ENCODE data around the gene LIN7A.

Gene LIN7A

DNA sequence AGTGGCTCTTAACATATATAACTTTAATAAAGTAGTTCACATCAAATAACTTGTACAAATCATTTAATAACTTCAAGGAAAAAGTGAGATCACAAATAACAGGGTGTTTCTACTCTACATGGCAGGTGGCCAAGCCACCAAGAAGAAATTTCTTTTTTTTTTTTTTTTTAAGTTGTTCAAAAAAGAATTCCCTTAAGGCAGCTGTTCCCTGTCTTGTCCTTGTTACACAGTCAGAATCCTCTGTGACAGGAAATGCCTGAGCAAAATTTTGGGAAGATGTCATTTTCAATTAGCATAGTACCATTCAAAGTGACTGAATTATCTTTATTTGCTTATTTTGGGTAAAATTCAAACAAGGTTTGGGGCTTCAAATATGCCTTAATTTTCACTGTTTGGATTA lies 79.4 kb downstream of the LIN7A start:
- peak; percentile 28 for DNase-seq (ENCODE audit: low read depth)

DNA sequence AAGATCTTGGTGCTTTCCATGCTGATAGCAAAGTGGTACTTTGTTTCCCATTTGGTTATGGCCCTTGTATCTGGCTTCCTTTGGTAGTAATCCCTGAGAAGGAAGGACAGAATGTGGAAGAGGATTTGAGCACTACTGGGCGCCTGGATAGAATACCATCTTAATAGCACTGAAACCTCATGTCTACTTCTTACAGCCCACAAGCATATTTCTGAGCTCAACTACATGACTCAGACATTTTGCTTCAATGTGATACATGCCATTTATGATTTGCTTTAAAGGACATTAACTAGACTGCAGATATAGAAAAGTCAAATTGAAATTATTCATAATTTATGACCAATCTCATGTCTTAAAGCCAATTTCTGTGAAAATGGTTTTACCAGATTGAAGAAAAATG lies 80.4 kb downstream of the LIN7A start:
- DNase-seq (ENCODE audit: low read depth) = peak; percentile 69

DNA sequence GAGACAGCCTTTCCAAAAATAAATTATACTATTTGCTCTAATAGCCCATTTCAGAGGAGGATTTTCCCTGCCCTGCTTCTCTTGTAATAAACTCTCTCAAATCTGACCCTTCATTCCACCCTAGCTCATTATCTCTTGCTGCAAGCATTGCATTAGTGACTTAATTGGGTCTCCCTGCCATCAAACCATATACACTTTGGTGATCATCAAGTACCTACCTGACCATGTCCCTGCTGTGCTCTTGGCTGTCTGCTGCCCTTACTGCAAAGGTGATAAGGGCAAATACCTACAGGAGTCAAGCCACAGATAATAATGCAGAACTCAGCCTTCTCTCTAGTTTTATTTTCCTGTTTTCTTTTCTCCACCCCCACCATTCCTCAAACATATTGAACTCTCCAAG lies 88.4 kb downstream of the LIN7A start:
- DNase-seq (ENCODE audit: low read depth) = no peak

DNA sequence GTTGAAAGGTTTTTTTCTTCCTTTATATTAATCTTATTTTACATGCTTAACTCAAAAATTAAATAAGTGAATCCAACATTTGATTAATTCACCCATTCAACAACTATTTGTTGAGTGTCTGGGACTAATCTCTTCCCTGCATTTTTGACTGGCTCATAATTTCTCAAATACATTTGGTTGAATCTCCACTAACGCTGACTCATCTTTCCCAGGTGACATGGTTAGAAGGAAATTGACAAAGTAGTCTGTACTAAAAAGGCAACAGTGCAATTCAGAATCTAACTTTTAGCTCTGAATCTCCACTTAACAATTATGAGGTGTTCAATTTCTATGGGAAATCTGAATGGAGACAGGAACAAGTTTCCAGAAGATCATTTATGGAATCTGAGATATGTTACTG lies 88.9 kb downstream of the LIN7A start:
- DNase-seq (ENCODE audit: low read depth) = no peak

DNA sequence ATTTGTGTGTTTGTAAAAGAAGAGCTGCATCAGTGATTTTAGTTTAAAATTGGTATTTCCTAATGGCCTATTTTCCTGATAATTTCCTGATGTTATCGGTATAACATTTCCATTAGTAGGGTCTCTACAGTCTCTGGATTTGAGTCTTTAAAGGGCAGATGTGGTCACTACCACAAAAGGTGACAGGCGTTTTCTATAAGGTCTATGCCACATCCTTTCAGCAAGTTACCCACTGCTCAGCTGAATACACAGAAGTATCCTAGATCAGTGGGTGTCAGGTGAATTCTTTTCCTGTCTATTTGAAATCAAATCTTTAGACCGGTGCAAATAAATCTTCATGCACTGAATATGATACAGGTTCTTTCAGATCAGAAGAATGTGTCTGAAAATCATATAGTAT lies 90.2 kb downstream of the LIN7A start:
- no peak for DNase-seq (ENCODE audit: low read depth)

DNA sequence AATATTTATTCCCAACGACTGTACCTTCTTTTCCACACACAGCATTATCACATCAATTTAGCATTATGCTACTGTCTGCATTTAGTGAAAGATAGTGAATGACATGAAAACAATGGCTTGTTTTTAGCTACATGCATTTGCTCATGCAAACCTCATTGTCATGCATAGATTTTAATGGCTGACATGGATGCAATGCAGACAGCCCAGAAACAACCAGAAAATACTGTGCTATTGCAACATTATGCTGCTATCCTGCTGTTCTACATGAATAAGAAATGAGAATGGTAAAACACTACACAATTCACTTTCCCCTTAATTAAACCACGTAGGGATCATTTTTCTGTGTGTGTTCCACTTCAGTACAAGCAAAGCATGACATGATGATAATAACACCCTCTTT lies 90.8 kb downstream of the LIN7A start:
- DNase-seq (ENCODE audit: low read depth) = no peak

DNA sequence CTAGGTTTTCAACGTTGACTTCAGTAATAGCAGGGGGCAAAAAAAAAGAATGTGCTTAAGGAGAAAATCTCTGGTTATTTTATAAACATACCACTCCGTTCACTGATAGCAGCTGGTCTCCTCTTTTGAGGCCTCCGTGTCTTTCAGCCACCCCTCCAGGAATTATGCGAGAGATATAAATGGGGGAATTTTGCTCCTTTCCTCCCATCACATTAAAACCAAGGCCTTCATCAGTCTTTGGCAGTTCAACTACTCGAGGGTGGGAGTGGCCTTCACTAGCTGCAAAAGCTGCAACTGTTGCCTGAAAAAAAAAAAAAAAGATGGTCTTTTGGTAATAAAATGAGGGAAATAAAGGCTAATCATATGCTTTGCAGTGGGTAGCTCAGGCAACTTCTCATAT lies 92.1 kb downstream of the LIN7A start:
- DNase-seq (ENCODE audit: low read depth) = no peak

DNA sequence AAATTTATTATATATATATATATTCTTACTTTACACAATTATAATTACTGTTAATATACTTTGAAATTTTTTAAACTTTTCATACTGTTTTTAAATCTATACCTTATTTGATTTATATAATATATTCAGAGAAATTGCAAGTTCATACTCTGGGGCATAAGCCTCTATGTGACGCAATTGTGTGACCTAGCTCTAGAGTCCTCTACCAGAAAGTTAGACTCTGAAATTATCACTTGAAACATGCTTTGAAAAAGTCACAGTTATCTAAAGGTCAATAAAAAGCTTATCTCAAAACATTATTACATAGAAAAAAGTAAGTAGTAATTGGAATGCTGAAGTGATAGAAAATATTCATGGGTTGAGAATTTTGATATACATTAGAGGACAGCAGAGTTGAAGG lies 93.8 kb downstream of the LIN7A start:
- DNase-seq (ENCODE audit: low read depth) = no peak

DNA sequence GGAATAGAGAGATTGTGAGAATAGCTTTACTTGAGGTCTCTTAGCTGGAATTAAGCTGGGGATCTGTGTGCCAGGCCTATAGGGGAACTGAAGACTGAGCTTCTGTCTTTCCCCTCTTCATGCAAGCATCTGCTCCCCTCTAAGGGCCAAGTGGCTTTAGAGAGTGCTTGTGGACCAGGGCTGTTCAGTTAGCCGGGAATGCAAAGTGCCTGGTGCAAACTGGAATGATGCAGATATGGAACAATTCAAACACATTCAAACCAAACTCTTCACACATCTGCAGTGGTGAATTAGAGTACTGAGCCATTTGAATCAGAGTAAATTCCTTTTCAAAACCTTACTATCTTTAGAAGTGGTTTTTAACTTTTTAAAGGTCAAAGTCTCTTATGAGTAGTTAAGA lies 99.0 kb downstream of the LIN7A start:
- DNase-seq (ENCODE audit: low read depth) = no peak

DNA sequence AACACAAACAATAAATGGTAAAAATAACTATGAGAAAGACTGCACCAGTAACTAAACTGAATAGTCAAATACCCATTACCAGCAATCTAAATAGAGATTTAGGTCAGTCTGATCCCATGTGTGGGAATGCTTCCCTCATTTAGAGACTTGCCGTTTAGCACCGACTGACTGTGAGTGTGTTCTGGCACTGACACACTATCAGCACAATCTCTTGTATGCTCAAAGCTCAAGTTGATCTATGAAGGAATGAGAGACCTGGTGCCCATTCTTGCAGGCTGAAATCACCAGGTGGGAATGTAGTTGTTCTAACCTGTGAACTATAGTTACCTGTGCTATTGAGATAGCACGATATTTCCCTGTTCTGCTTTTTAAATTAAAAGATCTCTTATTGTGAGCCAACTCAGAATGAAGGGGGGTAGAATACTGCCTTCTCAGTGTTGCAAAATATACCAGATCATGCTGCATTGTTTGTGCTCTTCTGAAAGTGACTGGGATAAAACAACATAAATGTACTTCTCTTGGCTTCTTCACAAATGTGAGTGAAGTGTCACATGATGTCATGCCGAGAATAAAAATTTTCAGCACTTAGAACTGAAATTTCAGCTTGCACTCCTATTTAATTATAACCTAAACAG lies 99.6 kb downstream of the LIN7A start:
- DNase-seq (ENCODE audit: low read depth) = no peak

DNA sequence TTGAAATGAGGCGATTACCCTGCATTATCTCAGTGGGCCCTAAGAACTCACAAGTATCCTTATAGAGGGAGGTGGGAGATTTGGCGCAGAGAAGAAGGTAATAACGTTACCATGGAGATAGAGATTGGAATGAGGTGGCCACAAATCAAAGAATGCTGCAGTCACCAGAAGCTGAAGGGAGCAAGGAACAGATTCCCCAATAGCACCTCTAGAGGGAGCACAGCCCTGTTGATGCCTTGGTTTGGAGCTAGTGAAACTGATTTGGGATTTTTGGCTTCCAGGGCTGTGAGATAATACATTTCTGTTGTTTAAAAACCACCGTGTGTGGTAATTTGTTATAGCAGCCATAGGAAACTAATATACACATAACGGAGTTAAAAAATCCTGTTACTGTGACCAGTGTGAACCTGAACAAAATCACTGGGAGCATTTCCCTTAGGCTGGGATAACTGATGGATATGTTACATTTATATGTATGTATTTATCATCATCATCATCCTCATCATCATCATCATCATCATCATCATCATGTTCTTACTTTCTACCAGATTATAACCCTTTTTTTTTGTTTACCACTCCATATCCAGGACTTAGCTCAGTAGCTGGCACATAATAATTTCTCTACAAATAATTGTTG lies 100.3 kb downstream of the LIN7A start:
- peak; percentile 71 for DNase-seq (ENCODE audit: low read depth)

DNA sequence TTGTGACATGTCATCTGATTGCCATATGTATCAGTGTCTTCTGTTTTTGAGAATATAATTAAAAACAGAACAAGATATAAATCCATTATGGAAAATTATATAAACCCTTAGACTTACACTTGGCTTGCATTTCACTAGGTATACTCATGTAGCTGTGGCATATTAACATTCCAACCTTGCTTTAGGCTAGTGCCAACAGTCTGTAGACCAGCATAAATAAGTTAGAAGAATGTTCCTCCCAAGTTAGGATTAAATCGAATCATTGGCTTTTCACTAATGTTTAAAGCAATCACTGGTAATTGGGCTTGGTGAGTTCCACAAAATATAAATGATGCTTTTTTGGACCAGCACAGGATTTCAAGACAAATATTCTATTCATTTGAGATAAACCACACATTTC lies 103.0 kb downstream of the LIN7A start:
- DNase-seq (ENCODE audit: low read depth) = no peak

DNA sequence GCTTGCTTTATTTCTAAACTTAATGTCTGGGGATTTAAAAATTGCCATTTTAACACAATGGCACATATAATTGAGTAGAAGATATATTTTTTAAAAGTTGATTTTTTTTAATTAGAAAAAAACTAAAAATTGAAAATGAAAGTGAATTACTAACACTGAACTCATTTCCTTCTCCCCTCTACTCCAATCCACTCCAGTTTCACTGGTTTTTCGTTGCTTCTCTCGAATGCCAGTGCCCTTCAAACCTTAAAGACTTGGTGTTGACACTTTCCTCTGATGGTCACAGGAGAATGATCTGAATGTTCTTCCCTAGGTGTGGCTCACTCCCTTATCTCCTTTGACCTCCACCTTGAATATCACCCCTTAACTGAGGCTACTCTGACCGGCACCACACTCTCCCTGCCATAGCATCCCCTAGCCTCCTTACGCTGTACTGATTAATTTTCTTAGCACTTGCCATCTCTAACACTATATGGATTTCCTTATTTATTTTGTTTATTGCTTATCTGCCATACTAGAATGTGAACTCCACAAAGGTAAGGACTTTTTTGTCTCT lies 107.1 kb downstream of the LIN7A start:
- no peak for DNase-seq (ENCODE audit: low read depth)

DNA sequence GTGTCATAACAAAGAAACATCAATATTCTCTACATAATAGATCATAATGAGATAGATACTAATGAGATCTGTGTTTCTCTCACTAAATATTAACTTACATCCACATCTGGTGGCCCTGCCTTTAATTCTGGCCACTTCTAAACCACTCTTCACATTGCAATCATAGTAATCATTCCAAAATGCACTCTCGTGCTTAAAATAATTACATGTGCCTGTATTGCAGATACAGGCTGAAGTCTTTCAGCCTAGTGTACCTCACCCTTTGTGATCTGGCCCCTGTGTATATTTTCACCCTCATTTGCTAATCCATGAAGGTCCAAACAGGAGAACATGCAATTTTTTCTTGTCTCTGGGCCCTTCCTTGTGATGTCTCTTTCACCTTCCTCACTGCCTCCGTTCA lies 108.0 kb downstream of the LIN7A start:
- DNase-seq (ENCODE audit: low read depth) = no peak

DNA sequence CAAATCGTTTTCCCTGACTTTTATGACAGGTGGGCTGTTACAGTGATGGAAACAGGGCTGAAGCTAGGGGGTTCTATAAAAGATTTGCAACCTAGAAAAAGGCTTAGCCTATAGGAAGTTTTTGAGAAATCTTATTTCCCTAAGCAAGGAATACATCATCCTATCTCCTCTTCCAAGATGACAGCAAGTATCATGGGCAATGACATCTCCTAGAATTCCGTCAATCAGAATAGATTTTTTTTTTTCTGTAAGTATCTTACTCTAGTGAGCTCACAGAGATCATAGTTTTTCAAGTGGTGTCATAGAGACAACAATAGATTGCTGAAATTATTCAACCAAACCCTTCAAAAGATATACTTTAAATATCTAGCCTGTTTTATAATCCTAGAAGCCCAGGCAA lies 112.2 kb downstream of the LIN7A start:
- DNase-seq (ENCODE audit: low read depth) = no peak

DNA sequence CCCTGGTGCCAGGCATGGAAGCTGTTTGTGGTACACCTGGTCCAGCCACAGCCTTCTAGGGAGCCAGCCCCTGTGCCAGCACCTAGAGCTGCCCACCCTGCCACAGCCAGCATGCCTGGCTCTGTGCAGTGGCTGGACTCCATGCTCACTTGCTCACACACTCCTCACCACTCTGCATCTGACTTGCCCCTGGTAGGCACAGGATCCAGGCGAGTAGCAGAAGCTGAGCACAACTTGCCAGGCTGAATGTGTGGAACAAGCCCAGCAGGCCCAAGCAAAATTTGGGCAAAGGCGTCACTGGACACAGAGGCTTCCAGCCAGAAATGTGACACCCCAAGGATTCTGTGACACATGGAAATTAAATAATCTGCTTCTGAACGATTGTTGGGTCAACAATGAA lies 114.3 kb downstream of the LIN7A start:
- no peak for DNase-seq (ENCODE audit: low read depth)

DNA sequence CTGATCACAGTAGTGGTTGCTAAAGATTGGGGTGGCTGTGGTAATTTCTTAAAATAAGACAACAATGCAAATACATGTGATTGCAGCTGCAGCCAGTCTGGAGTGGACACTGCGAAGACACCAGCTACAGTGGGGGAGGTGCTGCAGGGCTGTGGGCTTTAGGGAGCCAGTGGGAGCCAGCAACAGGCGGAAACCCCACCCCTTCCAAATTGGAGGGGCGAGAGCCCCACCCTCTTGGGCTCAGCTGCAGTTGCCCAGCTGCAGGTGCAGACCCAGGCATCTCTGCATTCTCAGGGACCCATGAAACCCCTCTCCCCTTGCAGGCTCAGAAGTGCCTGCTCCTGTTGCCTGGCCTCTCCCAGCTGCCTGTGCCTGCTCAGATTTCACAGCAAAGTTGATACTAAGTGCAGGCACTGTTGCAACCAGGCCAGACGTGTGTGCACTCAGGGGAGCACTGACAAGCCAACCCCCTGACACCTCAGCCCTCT lies 116.2 kb downstream of the LIN7A start:
- no peak for DNase-seq (ENCODE audit: low read depth)

DNA sequence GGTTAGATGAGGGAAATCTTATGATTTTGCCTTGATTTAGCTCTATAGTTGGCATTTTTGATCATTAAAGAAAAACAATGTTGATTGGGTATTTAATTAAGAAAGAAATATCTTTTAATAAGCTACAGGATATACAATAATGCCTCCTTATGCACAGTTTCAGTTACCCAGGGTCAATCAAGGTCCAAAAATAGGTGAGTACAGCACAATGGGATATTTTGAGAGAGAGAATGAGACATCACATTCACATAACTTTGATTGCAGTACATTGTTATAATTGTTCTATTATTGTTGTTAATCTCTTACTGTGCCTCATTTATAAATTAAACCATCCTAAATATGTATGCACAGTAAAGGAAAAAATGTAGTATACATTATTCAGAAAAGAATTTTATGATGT lies 118.9 kb downstream of the LIN7A start:
- DNase-seq (ENCODE audit: low read depth) = no peak

DNA sequence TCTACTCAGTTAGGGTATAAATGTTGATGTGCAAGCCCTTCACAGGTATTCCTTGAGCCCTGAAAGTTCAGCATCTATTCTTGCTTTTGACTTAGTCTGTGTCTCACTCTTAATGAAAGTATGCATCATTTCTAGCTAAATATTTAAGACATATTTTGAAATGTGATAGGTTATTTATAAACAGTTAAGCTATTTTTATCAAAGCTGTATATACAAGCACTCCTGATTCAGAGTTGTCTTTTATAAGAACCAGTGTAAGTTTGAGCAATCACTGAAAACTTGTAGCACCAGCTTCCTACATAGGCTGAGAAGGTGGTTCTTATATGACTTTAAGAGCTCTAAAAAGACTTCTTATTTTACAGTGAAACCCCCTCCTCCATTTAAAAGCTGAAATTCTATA lies 122.4 kb downstream of the LIN7A start:
- DNase-seq (ENCODE audit: low read depth) = no peak

DNA sequence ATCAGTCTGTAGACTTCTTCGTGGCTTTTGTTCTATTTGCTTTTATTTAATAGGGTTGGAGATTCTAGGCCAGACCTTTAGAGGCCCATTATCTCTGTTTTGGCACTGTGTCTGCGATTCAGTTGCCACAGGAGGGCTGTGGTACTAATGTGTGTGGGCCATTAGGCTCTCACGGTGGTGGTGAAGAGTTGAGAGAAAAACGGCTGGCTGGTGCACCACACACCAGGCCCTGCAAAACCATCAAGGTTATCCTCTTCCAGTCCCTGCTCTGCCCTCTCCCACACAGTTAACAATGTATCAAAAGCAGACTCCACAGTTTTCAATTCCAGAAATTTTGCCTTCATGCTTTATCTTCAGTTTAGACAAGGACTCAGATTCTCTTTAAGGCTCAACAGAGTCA lies 123.3 kb downstream of the LIN7A start:
- no peak for DNase-seq (ENCODE audit: low read depth)

DNA sequence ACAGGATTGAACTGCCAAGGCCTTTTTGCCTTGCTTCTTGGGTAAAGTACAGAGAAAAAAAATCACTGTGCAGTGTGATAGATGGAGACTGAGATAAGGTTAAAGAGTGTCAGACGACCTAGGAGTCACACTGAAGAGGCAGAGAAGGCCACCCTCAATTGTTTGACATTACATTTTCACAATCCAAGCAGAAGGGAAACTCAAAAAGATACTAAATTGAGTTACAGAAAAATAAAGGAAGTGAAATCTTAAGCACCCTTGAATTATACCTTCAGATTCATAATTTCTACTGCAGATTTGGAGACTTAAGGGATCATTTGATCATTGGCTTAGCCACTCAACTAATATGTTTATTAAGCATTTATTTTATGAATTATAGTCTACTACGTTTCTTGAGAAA lies 123.9 kb downstream of the LIN7A start:
- no peak for DNase-seq (ENCODE audit: low read depth)

DNA sequence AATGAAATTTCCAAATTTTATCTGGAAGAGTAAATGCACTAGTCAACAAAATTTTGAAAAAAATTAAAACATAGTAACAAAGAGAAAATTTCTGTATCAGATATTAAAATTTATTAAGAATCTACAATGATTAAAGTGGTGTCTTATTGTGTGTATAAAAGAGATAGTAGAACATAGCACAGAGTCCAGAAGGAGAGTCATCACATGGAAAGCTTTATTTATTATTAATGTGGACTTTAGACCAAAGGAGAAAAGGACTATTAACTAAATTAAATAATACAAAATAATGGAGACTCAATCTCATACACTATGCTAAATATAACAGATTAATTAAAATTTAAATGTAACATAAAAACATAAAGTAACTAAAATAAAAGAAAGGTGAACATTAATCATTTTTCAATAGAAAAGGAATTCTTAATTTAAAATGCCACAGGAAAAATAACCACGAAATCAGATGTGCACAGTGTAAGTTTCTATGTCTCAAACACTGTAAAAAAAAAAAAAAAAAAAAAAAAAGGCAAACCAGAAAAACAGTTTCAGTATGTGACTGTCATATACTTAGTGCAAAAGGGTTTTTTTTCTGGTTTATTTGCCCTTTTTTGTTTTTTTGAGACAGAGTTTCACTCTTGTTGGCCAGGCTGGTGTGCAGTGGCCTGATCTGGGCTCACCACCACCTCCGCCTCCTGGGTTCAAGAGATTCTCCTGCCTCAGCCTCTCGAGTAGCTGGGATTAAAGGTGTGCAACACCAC lies 125.6 kb downstream of the LIN7A start:
- no peak for DNase-seq (ENCODE audit: low read depth)

DNA sequence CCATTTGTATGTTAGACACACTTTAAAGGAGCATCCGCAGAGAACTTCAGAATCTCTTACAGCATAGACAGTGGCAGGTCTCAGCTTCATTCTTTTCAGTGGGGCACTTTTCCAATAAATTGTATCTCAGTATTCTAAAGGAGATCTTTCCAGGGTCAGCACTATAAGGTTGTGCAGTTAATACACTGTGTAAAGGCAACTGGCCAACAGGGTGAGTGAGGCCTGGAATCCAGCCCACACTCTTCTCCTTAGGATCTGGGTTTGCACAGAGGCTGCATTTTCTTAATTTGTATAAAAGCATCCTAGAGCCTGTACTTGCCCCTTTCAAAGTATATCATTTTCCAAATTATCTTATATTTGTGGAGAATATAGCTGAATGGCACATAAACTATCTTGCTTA lies 126.9 kb downstream of the LIN7A start:
- DNase-seq (ENCODE audit: low read depth) = peak; percentile 22

All from iris pigment epithelial cell (primary cell).